ENCODE data around the gene FAM13A.
"Not testable (repeated sequence)": the region's sequence is repeated elsewhere in the genome, so short reads cannot be mapped to it uniquely, and the experiment has no call there.

DNA sequence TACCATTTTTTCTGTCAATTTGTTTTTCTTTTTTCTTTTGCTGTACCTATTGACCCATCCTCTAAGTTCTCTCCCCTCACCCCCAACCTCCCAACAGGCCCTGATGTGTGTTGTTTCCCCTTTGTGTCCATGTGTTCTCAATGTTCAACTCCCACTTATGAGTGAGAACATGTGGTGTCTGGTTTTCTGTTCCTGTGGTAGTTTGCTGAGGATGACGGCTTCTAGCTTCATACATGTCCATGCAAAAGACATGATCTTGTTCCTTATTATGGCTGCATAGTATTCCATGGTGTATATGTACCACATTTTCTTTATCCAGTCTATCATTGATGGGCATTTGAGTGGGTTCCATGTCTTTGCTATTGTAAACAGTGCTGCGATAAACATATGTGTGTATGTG, 859 bp upstream of the FAM13A start:
- TF ChIP-seq POLR2A (IDR thresholded peaks at IDR 0.05): not testable (repeated sequence)
- TF ChIP-seq, protein P1, sequence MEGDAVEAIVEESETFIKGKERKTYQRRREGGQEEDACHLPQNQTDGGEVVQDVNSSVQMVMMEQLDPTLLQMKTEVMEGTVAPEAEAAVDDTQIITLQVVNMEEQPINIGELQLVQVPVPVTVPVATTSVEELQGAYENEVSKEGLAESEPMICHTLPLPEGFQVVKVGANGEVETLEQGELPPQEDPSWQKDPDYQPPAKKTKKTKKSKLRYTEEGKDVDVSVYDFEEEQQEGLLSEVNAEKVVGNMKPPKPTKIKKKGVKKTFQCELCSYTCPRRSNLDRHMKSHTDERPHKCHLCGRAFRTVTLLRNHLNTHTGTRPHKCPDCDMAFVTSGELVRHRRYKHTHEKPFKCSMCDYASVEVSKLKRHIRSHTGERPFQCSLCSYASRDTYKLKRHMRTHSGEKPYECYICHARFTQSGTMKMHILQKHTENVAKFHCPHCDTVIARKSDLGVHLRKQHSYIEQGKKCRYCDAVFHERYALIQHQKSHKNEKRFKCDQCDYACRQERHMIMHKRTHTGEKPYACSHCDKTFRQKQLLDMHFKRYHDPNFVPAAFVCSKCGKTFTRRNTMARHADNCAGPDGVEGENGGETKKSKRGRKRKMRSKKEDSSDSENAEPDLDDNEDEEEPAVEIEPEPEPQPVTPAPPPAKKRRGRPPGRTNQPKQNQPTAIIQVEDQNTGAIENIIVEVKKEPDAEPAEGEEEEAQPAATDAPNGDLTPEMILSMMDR (IDR thresholded peaks at IDR 0.05): not testable (repeated sequence)
